Trophoblast cell (in vitro differentiated cells and primary cell): ENCODE measurements around the gene TMPRSS7.
"Not testable (repeated sequence)": the region's sequence is repeated elsewhere in the genome, so short reads cannot be mapped to it uniquely, and the experiment has no call there.

Experiments
- DNase-seq, 2 donors: peaks; one replicate each; pipeline ENCODE4 v3.0.0-alpha.2; 2016
- H2AFZ ChIP-seq: 2 replicates; pipeline ENCODE4 v1.6.1; 2013; ENCODE audit warnings: low read length, moderate library complexity, mild to moderate bottlenecking; ENCODE audit not compliant: insufficient read depth, poor library complexity
- H2AK5ac ChIP-seq: 2 replicates; pipeline ENCODE4 v1.6.1; 2013; ENCODE audit warnings: mild to moderate bottlenecking, low read length
- H2BK120ac ChIP-seq: 2 replicates; pipeline ENCODE4 v1.6.1; 2013; ENCODE audit warnings: low read length, mild to moderate bottlenecking, moderate library complexity; ENCODE audit not compliant: insufficient read depth, poor library complexity
- H2BK12ac ChIP-seq: 2 replicates; pipeline ENCODE4 v1.6.1; 2013; ENCODE audit warnings: mild to moderate bottlenecking, low read length, moderate library complexity
- H2BK5ac ChIP-seq: 2 replicates; pipeline ENCODE4 v1.6.1; 2013; ENCODE audit warnings: low read length, low read depth, moderate library complexity, mild to moderate bottlenecking; ENCODE audit not compliant: poor library complexity
- H3K14ac ChIP-seq: 2 replicates; pipeline ENCODE4 v1.6.1; 2013; ENCODE audit warnings: mild to moderate bottlenecking, low read length
- H3K18ac ChIP-seq: 2 replicates; pipeline ENCODE4 v1.6.1; 2013; ENCODE audit warnings: mild to moderate bottlenecking, low read length
- H3K23ac ChIP-seq: 2 replicates; pipeline ENCODE4 v1.6.1; 2013; ENCODE audit warnings: low read length
- H3K27ac ChIP-seq: 2 replicates; pipeline ENCODE4 v1.5.1; 2013; ENCODE audit warnings: low read depth, mild to moderate bottlenecking, inconsistent platforms, low read length, moderate library complexity
- H3K27me3 ChIP-seq: 2 replicates; pipeline ENCODE4 v1.6.1; 2013; ENCODE audit warnings: inconsistent platforms, mild to moderate bottlenecking, low read length, moderate library complexity; ENCODE audit not compliant: insufficient read depth
- H3K36me3 ChIP-seq, 2 experiments: 1 replicate in 1 of 2; 2 replicates in 1 of 2; pipeline ENCODE4 v1.6.1; 2013; ENCODE audit warnings: low read length in 2 of 2, mild to moderate bottlenecking in 2 of 2, moderate library complexity in 1 of 2; ENCODE audit not compliant: insufficient read depth in 2 of 2, control insufficient read depth in 1 of 2
- H3K4ac ChIP-seq: 2 replicates; pipeline ENCODE4 v1.6.1; 2013; ENCODE audit warnings: low read depth, mild to moderate bottlenecking, low read length, moderate library complexity
- H3K4me1 ChIP-seq, 2 experiments: 1 replicate in 1 of 2; 2 replicates in 1 of 2; pipeline ENCODE4 v1.6.1; 2013; ENCODE audit warnings: low read length in 2 of 2, mild to moderate bottlenecking in 2 of 2, moderate library complexity in 1 of 2; ENCODE audit not compliant: insufficient read depth in 2 of 2, control insufficient read depth in 1 of 2
- H3K4me2 ChIP-seq: 2 replicates; pipeline ENCODE4 v1.6.1; 2013; ENCODE audit warnings: inconsistent platforms, mild to moderate bottlenecking, low read length, moderate library complexity
- H3K4me3 ChIP-seq: 2 replicates; pipeline ENCODE4 v1.5.1; 2013; ENCODE audit warnings: mild to moderate bottlenecking, low read depth, low read length, inconsistent platforms
- H3K79me1 ChIP-seq: one replicate; pipeline ENCODE4 v1.6.1; 2013; ENCODE audit warnings: low read length
- H3K79me2 ChIP-seq: 2 replicates; pipeline ENCODE4 v1.6.1; 2013; ENCODE audit warnings: low read length, mild to moderate bottlenecking; ENCODE audit not compliant: control insufficient read depth, insufficient read depth, poor library complexity
- H3K9ac ChIP-seq: 2 replicates; pipeline ENCODE4 v1.6.1; 2013; ENCODE audit warnings: mild to moderate bottlenecking, low read length
- H3K9me3 ChIP-seq: 2 replicates; pipeline ENCODE4 v1.6.1; 2013; ENCODE audit warnings: low read depth, mild to moderate bottlenecking, control low read depth, inconsistent platforms, low read length; ENCODE audit not compliant: insufficient read depth
- H4K12ac ChIP-seq: 2 replicates; pipeline ENCODE4 v1.6.1; 2013; ENCODE audit warnings: low read depth, mild to moderate bottlenecking, low read length, moderate library complexity
- H4K8ac ChIP-seq: 2 replicates; pipeline ENCODE4 v1.6.1; 2013; ENCODE audit warnings: low read depth, mild to moderate bottlenecking, low read length, moderate library complexity
- H4K91ac ChIP-seq: one replicate; pipeline ENCODE4 v1.6.1; 2013; ENCODE audit warnings: low read depth, mild to moderate bottlenecking, low read length, moderate library complexity
- WGBS: extraction: QIAGEN DNeasy Blood & Tissue Kit; methylation state at CpG from one replicate; pipeline ENCODE4 v1.1.7; 2013; ENCODE audit warnings: missing lambda C conversion rate; ENCODE audit not compliant: insufficient read length, insufficient coverage; ENCODE audit errors: extremely low coverage; 5-methylcytosine and 5-hydroxymethylcytosine counted together

Gene TMPRSS7

DNA sequence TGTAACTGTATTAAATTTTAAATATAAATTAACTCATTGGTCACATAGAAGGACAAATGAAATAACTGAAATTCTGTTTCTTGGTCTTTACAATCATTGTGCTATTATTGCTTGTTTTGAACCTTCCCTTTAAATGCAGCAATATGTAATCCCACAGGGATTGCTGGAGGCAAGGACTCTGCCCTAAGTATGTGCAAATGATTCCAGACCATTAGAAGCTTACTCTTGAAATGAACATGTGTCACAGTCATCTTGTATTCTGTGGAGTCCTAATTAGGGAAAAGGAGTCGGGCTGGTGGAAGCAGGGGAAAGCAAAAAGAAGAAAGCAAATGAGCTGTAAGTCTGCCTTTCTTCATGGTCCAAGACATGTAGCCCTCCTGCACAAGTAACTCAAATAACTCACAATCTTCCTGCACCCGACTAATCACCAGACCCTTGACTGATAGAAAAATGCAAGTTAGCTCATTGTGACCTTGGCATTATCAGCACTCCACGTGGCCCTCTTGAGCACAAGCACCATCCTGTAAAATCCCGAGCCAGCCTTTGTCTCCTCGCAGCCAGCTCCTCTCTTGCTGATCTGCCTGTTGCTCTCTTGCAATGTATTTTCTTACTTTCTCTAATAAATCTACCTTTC, 2.3 kb upstream of the TMPRSS7 start:
- Histone ChIP-seq H2BK5ac (no peak overlapping the region), H3K9ac (no peak overlapping the region), H3K4me3 (no peak overlapping the region), H4K8ac (no peak overlapping the region), H3K18ac (no peak overlapping the region), H3K27me3 (no peaks in the 10 kb centered on the region), H4K12ac (no peak overlapping the region), H2BK12ac (no peak overlapping the region), H3K79me1 (no peaks in the 10 kb centered on the region), H3K27ac (no peak overlapping the region), H3K4me1 (no peaks in the 10 kb centered on the region), H3K36me3 (no peaks in the 10 kb centered on the region), H2AK5ac (no peak overlapping the region), H2BK120ac (no peak overlapping the region), H3K4me2 (no peak overlapping the region), H3K9me3 (no peaks in the 10 kb centered on the region), H4K91ac (no peak overlapping the region), H3K14ac (no peak overlapping the region), H2AFZ (no peak overlapping the region), H3K79me2 (no peaks in the 10 kb centered on the region), H3K23ac (no peak overlapping the region), H3K4ac (no peak overlapping the region)
- no peak for DNase-seq
- no CpG with 5 or more reads among the region's 5 CpGs for WGBS

DNA sequence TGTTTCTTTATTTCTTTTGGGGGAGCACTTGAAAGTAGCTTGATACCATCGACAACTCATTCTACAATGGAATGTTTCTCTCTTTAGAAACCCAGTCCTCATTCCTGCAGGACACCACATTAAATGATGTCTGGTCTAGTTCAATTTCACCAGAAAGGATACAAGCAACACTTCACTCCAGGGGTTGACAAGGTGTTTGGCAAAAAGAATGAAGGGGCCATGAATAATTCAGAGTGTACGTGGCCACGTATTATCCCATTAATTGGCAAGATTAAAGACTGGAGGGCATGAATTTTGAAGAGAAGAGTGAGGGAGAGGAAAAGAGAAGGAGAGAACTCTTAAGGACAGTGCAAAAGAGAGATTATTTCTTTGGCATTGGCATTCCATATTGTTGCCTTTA, 705 bp downstream of the TMPRSS7 start:
- no peaks in the 10 kb centered on the region for H3K9me3 ChIP-seq
- H3K4me1 ChIP-seq, result no peaks in the 10 kb centered on the region
- DNase-seq, result no peak
- no peaks in the 10 kb centered on the region for H3K36me3 ChIP-seq
- no peak overlapping the region for H4K12ac ChIP-seq
- H3K79me1 ChIP-seq, result no peaks in the 10 kb centered on the region
- no peaks in the 10 kb centered on the region for H3K79me2 ChIP-seq
- no peak overlapping the region for H2AK5ac ChIP-seq
- H3K4ac ChIP-seq, result no peak overlapping the region
- H3K14ac ChIP-seq, result no peak overlapping the region
- H3K18ac ChIP-seq, result no peak overlapping the region
- H3K4me2 ChIP-seq, result no peak overlapping the region
- no peak overlapping the region for H3K9ac ChIP-seq
- no peak overlapping the region for H3K23ac ChIP-seq
- H2AFZ ChIP-seq, result no peak overlapping the region
- H4K91ac ChIP-seq, result no peak overlapping the region
- no peak overlapping the region for H4K8ac ChIP-seq
- no peak overlapping the region for H2BK12ac ChIP-seq
- no peak overlapping the region for H3K4me3 ChIP-seq
- no peak overlapping the region for H2BK5ac ChIP-seq
- no peak overlapping the region for H2BK120ac ChIP-seq
- WGBS, result no CpG with 5 or more reads among the region's 3 CpGs
- no peak overlapping the region for H3K27ac ChIP-seq
- H3K27me3 ChIP-seq, result no peaks in the 10 kb centered on the region

DNA sequence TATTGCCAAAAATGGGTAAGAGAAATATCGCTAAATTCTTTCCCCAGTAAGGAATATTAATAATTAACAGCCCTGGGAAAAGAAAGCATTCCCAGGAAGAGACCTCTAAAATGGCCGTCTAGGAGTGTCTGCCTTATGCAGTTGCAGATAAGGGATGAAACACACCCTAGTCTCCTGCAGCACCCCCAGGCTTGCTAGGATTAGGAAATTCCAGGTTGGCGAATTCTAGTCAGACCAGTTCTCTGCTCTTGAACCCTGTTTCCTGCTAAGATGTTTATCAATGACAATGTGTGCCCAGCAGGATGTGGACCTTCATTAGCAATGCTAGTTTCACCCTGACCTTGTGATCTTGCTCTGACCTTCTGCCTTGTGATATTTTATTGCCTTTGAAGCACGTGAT, 2.7 kb downstream of the TMPRSS7 start:
- H3K4ac ChIP-seq, DNase-seq, H3K9ac ChIP-seq, H3K18ac ChIP-seq, H3K27ac ChIP-seq, H3K14ac ChIP-seq, H3K4me3 ChIP-seq, H3K4me1 ChIP-seq, H3K79me2 ChIP-seq, H2BK5ac ChIP-seq, H3K4me2 ChIP-seq, H4K91ac ChIP-seq, H2AK5ac ChIP-seq, H4K8ac ChIP-seq, H2BK12ac ChIP-seq, H3K36me3 ChIP-seq, H3K79me1 ChIP-seq, H2AFZ ChIP-seq, H3K9me3 ChIP-seq, H4K12ac ChIP-seq, H3K23ac ChIP-seq, H3K27me3 ChIP-seq, H2BK120ac ChIP-seq: not testable (repeated sequence)
- no CpG with 5 or more reads among the region's 4 CpGs for WGBS

DNA sequence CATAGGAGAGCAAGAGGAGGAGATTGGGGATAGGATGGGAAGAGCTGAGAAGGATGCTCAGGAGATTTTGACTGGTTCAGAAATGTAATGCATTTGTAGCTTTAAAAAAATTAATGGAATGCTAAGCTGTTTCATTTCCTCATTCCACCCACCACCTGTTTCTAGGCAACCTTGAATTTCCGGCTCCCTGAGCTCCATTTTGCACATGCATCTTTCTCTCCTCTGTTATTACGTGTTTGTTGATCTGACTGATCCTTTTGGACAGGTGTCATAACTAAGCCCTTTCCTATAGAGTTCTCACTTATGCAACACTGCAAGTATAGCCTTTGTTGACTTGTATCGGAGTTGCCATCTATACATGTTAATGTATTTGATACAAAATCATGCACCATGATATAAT, 4.3 kb downstream of the TMPRSS7 start:
- Histone ChIP-seq H3K4me2 (no peak overlapping the region), H4K8ac (no peak overlapping the region), H4K91ac (no peak overlapping the region), H4K12ac (no peak overlapping the region), H2BK5ac (no peak overlapping the region), H3K79me1 (no peaks in the 10 kb centered on the region), H3K4ac (no peak overlapping the region), H3K23ac (no peak overlapping the region), H3K79me2 (no peaks in the 10 kb centered on the region), H3K14ac (no peak overlapping the region), H3K9me3 (no peaks in the 10 kb centered on the region), H3K27me3 (no peaks in the 10 kb centered on the region), H3K9ac (no peak overlapping the region), H3K4me3 (no peak overlapping the region), H3K36me3 (no peaks in the 10 kb centered on the region), H2AK5ac (no peak overlapping the region), H2BK12ac (no peak overlapping the region), H3K4me1 (no peaks in the 10 kb centered on the region), H3K18ac (no peak overlapping the region), H2AFZ (no peak overlapping the region), H3K27ac (no peak overlapping the region), H2BK120ac (no peak overlapping the region)
- no CpG with 5 or more reads among the region's 3 CpGs for WGBS
- DNase-seq, result peak in 1 of 2 donors; percentile 52
